Left ventricle myocardium inferior (tissue), 1 donor: ENCODE results near the gene SLC43A2. TPM values are rescaled to one million over a fixed set of nuclear protein-coding genes. Genes with fewer than 3 reads are reported as not detected.

ENCODE experiments used
- DNase-seq: peaks from one replicate; pipeline ENCODE4 v3.0.0-alpha.2; 2020
- H3K27ac ChIP-seq: fragments of 200-600 bp; replicated peaks from 2 replicates; pipeline ENCODE4 v1.8.0; 2021
- H3K27me3 ChIP-seq: fragments of 200-600 bp; 2 replicates; pipeline ENCODE4 v1.8.0; 2021; ENCODE audit warnings: low read depth
- H3K36me3 ChIP-seq: fragments of 200-600 bp; 2 replicates; pipeline ENCODE4 v1.8.0; 2021
- H3K4me1 ChIP-seq: fragments of 200-600 bp; 2 replicates; pipeline ENCODE4 v1.8.0; 2021
- H3K4me3 ChIP-seq: fragments of 200-600 bp; 2 replicates; pipeline ENCODE4 v1.8.0; 2021; ENCODE audit warnings: mild to moderate bottlenecking, moderate library complexity
- H3K9me3 ChIP-seq: fragments of 200-600 bp; replicated peaks from 2 replicates; pipeline ENCODE4 v1.8.0; 2021
- intact Hi-C: fragments of 100-400 bp; cut with micrococcal nuclease; formaldehyde crosslinking; loops from one replicate; pipeline ENCODE4 v1.11.0; 2022
- total RNA-seq: library from RNA; stranded (reverse); fragmentation: NEBNext Ultra II Directional; extraction: Animal tissue kit (Norgen Biotek cat#: 25700); gene quantifications from one replicate; pipeline ENCODE4 v1.2.1, GENCODE V29; 2021
- TF ChIP-seq, protein P1 (sequence below): fragments of 200-600 bp; IDR thresholded peaks from 2 replicates; pipeline ENCODE4 v1.8.0; 2021; ENCODE audit warnings: antibody characterized with exemption, mild to moderate bottlenecking, borderline replicate concordance
- donor health status: DM: no; HTN: yes; CAD: no; lungs with severe emphysema.

SLC43A2 gene
- total RNA-seq, 1 donor from 2014 or later: 4.0 TPM

GRCh38 chr17:1548032-1548431, 80.6 kb downstream of the SLC43A2 start:
- no peaks in the 10 kb centered on the region for H3K27me3 ChIP-seq
- TF ChIP-seq, protein P1, sequence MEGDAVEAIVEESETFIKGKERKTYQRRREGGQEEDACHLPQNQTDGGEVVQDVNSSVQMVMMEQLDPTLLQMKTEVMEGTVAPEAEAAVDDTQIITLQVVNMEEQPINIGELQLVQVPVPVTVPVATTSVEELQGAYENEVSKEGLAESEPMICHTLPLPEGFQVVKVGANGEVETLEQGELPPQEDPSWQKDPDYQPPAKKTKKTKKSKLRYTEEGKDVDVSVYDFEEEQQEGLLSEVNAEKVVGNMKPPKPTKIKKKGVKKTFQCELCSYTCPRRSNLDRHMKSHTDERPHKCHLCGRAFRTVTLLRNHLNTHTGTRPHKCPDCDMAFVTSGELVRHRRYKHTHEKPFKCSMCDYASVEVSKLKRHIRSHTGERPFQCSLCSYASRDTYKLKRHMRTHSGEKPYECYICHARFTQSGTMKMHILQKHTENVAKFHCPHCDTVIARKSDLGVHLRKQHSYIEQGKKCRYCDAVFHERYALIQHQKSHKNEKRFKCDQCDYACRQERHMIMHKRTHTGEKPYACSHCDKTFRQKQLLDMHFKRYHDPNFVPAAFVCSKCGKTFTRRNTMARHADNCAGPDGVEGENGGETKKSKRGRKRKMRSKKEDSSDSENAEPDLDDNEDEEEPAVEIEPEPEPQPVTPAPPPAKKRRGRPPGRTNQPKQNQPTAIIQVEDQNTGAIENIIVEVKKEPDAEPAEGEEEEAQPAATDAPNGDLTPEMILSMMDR: no peak
- H3K36me3 ChIP-seq: peaks cover 72% of the 10 kb centered on the region
- intact Hi-C loops: no loop called here
- no peak for DNase-seq
- H3K9me3 ChIP-seq: no peaks in the 10 kb centered on the region
- H3K4me1 ChIP-seq: peaks cover 4% of the 10 kb centered on the region
- H3K27ac ChIP-seq: no peak overlapping the region
- no peak overlapping the region for H3K4me3 ChIP-seq

- TF ChIP-seq, protein P1: no peak
Observed at GRCh38 chr17:1546292-1546922, 82.2 kb downstream of the SLC43A2 start.

GRCh38 chr17:1545618-1546017, 83.0 kb downstream of the SLC43A2 start:
- Histone ChIP-seq H3K9me3 (no peaks in the 10 kb centered on the region), H3K4me3 (no peak overlapping the region), H3K27ac (no peak overlapping the region), H3K4me1 (no peaks in the 10 kb centered on the region), H3K36me3 (peaks cover 76% of the 10 kb centered on the region), H3K27me3 (no peaks in the 10 kb centered on the region)
- DNase-seq: no peak
- TF ChIP-seq, protein P1: no peak
- intact Hi-C loops: no loop called here

More at GRCh38 chr17:1546292-1546922, 82.2 kb downstream of the SLC43A2 start:
- no peaks in the 10 kb centered on the region for H3K27me3 ChIP-seq
- DNase-seq: no peak
- intact Hi-C loops: no loop called here
- peaks cover 4% of the 10 kb centered on the region for H3K4me1 ChIP-seq
- H3K36me3 ChIP-seq: peaks cover 72% of the 10 kb centered on the region
- H3K9me3 ChIP-seq: no peaks in the 10 kb centered on the region
- no peak overlapping the region for H3K4me3 ChIP-seq
- H3K27ac ChIP-seq: no peak overlapping the region

- intact Hi-C loops: no loop called here
- Histone ChIP-seq H3K36me3 (peaks cover 79% of the 10 kb centered on the region), H3K4me3 (no peak overlapping the region), H3K9me3 (no peaks in the 10 kb centered on the region), H3K27ac (no peak overlapping the region), H3K4me1 (no peaks in the 10 kb centered on the region), H3K27me3 (no peaks in the 10 kb centered on the region)
- TF ChIP-seq, protein P1: no peak
- no peak for DNase-seq
Observed at GRCh38 chr17:1542316-1542715, 86.3 kb downstream of the SLC43A2 start.

GRCh38 chr17:1541367-1541904, 87.2 kb downstream of the SLC43A2 start:
- TF ChIP-seq, protein P1: no peak
- intact Hi-C loops: no loop called here
- peaks cover 79% of the 10 kb centered on the region for H3K36me3 ChIP-seq
- no peak overlapping the region for H3K4me3 ChIP-seq
- no peaks in the 10 kb centered on the region for H3K4me1 ChIP-seq
- H3K9me3 ChIP-seq: no peaks in the 10 kb centered on the region
- H3K27me3 ChIP-seq: no peaks in the 10 kb centered on the region
- no peak for DNase-seq
- H3K27ac ChIP-seq: no peak overlapping the region
